Eye (tissue), 1 donor: ENCODE data around the gene MED13L.

Source experiments
- DNase-seq: peaks from one replicate; pipeline ENCODE4 v3.0.0-alpha.2; 2015

The MED13L gene

GRCh38 chr12:115930336-115930735, 347.2 kb downstream of the MED13L start:
- no peak for DNase-seq

- no peak for DNase-seq
These were observed 351.3 kb downstream of the MED13L start for GRCh38 chr12:115926037-115926670.

- DNase-seq: no peak
These were observed 353.6 kb downstream of the MED13L start for GRCh38 chr12:115923851-115924250.

DNA sequence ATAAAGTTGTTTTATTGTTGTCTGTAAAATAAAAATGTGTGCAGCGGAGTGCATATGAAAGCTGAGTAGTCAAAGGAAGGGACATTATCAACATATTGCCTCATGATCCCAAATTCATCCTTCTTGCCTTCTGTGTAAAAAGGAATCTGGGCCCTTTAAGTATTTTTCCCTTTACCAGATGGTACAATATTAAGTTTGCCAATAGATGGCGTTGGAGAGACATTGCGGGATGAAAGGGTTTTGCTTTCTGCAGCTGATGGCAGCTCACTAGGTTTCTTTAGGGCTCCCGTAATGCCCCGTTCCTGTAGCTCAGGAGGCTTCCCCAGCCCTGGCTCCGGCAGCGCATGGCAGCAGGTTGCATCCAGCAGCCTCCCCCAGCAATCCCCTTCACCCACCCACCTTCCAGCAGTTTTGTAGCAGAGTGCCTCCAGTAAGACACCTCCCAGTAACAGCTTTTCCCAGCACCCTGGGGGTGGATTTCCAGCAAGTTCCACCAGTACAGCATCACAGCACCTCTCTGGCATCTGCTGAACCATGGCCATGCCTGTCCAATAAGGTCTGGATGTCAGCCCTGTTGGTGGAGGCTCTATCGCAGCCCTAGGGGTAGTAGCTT, 354.4 kb downstream of the MED13L start:
- DNase-seq: peak; percentile 26

GRCh38 chr12:115920395-115921183, 356.9 kb downstream of the MED13L start:
- no peak for DNase-seq

- DNase-seq: no peak
These were observed 358.7 kb downstream of the MED13L start for GRCh38 chr12:115918763-115919162.

DNA sequence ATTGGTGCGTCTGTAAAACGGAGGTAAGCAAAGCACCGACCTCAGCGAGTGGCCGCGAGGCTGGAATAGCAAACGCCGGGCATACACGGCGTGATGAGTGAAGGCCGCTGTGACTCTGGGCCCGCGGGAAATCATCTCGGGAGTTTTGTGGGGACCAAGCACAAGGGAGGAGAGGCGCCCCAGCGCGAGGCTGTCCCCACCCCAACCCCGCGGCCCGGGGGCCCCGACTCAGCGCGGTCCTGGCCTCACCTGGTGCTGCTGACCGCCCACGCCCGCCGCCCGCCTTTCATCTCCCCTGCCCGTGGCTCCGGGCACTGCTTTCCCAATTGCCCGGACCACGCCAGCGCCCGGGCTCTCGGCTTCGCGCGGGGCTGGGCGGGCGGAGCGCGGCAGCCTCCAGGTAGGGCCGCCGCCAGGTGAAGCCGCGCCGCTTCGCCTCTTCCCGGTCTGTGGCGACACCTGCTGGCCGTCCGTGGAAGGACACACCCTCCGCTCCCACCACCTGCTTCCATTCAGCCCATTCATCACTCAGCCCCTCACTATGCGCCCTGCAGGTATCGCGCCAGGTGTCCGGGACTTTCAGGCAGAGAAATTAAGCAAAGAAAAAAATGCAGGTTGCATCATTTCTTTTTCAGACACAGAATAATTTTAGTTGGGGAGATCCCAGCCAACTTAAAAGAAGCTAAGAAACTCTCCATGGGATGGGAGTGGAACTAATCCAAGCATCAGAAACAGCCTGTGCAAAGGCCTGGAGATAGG, 360.4 kb downstream of the MED13L start:
- DNase-seq: peak; percentile 71

DNA sequence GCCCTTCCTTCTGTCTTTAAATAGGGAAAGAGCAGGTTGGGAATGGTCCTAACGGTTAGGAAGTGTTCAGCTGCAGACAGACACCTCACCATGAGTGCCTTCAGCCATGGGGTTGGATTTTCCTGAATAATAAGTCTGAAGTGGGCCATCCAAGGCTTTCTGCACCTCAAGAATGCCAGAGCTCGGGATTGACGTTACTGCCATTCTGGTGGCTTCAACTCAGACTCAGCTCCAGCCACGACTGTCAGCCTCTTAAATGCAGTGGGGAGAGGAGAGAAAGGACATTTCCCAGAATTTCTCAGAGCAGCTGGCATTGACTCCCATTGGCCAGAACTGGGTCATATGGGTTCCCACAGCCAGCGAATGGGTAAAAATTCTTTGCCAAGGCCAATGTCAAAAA, 363.4 kb downstream of the MED13L start:
- no peak for DNase-seq

DNA sequence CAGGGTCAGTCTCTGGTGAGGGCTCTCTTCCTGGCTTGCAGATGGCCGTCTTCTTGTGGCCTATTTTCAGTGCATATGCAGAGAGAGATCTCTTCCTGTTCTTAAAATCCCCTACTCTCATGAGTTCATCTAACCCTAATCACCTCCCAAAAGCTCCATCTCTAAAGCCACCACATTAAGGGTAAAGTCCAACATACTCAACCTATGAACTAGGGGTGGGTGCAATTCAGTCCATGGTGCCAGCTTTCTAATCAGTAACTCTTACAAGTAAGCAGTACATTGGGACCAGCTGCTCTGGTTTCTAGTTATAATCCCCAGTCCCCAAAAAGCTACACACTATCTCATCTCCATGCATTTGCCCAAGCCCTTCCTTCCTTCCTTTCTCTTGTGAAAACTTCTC, 365.1 kb downstream of the MED13L start:
- no peak for DNase-seq

DNA sequence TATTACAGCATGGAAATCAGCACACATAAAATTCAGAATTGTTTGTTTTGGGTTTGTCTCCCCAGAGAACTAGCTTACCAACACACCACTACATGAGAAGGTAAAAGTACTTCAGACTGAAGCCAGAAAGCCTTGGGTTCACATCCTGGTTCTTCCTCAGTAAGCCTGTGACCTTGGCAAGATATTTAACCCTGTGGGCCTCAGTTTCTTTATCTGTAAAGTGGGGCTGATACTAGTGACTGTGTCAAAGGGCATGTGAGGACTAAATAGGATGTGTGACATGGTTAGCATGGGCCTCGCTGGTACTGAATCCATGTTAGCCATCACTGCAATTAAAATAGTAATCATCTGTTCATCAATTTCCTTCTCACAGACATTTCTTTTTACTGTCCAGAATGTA, 366.1 kb downstream of the MED13L start:
- DNase-seq: no peak

- DNase-seq: no peak
These were observed 367.4 kb downstream of the MED13L start for GRCh38 chr12:115910057-115910456.
